ENCODE data around the gene SCMH1.

SCMH1 gene

GRCh38 chr1:40979241-40980067 is 262.7 kb downstream of the SCMH1 start, which contains the start of gene CTPS1:
TSS of gene CTPS1 (plus strand) at chr1:40979696. CDS start at chr1:40983291, 3,595 bp downstream.
- Histone ChIP-seq H3K4me1 (ENCODE audit: control insufficient read depth, low read depth, low read length) (peaks cover 9% of the 10 kb centered on the region), H3K9me3 (ENCODE audit: control insufficient read depth, low read depth, low read length) (no peaks in the 10 kb centered on the region), H3K36me3 (ENCODE audit: control insufficient read depth, low read depth, low read length) (peaks cover 14% of the 10 kb centered on the region), H3K27me3 (ENCODE audit: control insufficient read depth, insufficient read depth, low read length) (no peaks in the 10 kb centered on the region), H3K27ac (ENCODE audit: low read length) (peak within 1 kb of the TSS; percentile 40), H3K9ac (ENCODE audit: low read length) (peak within 1 kb of the TSS; percentile 92), H3K4me3 (ENCODE audit: low read length) (peak within 1 kb of the TSS; percentile 75)

- H3K27me3 ChIP-seq (ENCODE audit: control insufficient read depth, insufficient read depth, low read length): no peaks in the 10 kb centered on the region
- H3K9me3 ChIP-seq (ENCODE audit: control insufficient read depth, low read depth, low read length): no peaks in the 10 kb centered on the region
- peak overlapping the region; percentile 92 for H3K9ac ChIP-seq (ENCODE audit: low read length)
- H3K27ac ChIP-seq (ENCODE audit: low read length): no peak overlapping the region
- peaks cover 9% of the 10 kb centered on the region for H3K4me1 ChIP-seq (ENCODE audit: control insufficient read depth, low read depth, low read length)
- peak overlapping the region; percentile 75 for H3K4me3 ChIP-seq (ENCODE audit: low read length)
- peaks cover 8% of the 10 kb centered on the region for H3K36me3 ChIP-seq (ENCODE audit: control insufficient read depth, low read depth, low read length)
Observed at GRCh38 chr1:40978886-40979240, 263.2 kb downstream of the SCMH1 start.

GRCh38 chr1:40977716-40978115 is 264.4 kb downstream of the SCMH1 start:
- peaks cover 9% of the 10 kb centered on the region for H3K4me1 ChIP-seq (ENCODE audit: control insufficient read depth, low read depth, low read length)

More at GRCh38 chr1:40977716-40978115, 264.4 kb downstream of the SCMH1 start:
- H3K4me3 ChIP-seq (ENCODE audit: low read length): no peak overlapping the region
- no peak overlapping the region for H3K9ac ChIP-seq (ENCODE audit: low read length)
- H3K9me3 ChIP-seq (ENCODE audit: control insufficient read depth, low read depth, low read length): no peaks in the 10 kb centered on the region
- no peaks in the 10 kb centered on the region for H3K36me3 ChIP-seq (ENCODE audit: control insufficient read depth, low read depth, low read length)
- no peak overlapping the region for H3K27ac ChIP-seq (ENCODE audit: low read length)
- H3K27me3 ChIP-seq (ENCODE audit: control insufficient read depth, insufficient read depth, low read length): no peaks in the 10 kb centered on the region

Measured in iPS-18a (cell line).